Psoas muscle (tissue), 8 donors: Measurements from ENCODE around the gene SLC47A2. TPM values are rescaled to one million over a fixed set of nuclear protein-coding genes. Genes with fewer than 3 reads are reported as not detected.

Experiments
- ATAC-seq, 4 donors: fragments of 200-7000 bp; cut with Tn5 transposase; one replicate each; pipeline ENCODE4 v1.9.1; 2020; ENCODE audit warnings: moderate library complexity in 3 of 4, mild to moderate bottlenecking in 2 of 4
- DNase-seq, 2 donors: peaks; one replicate each; pipeline ENCODE4 v3.0.0-alpha.2; 2020
- H3K27ac ChIP-seq: fragments of 200-600 bp; one replicate; pipeline ENCODE4 v1.8.0; 2022
- H3K27me3 ChIP-seq, 3 donors: fragments of 200-600 bp in 1 of 3; one replicate each; pipeline versions ENCODE4 v1.6.1 to v1.8.0; 2013 to 2022; ENCODE audit warnings: low read length in 2 of 3, mild to moderate bottlenecking in 2 of 3, moderate library complexity in 1 of 3; ENCODE audit not compliant: insufficient read depth in 3 of 3
- H3K36me3 ChIP-seq, 2 donors: fragments of 200-600 bp in 1 of 2; one replicate each; pipeline versions ENCODE4 v1.6.1 to v1.8.0; 2013 to 2022; ENCODE audit warnings: low read depth in 1 of 2, mild to moderate bottlenecking in 1 of 2, moderate library complexity in 1 of 2; ENCODE audit not compliant: insufficient read depth in 1 of 2
- H3K4me1 ChIP-seq: fragments of 200-600 bp; one replicate; pipeline ENCODE4 v1.8.0; 2022
- H3K4me3 ChIP-seq: fragments of 200-600 bp; one replicate; pipeline ENCODE4 v1.8.0; 2022; ENCODE audit warnings: mild to moderate bottlenecking
- H3K9me3 ChIP-seq: fragments of 200-600 bp; one replicate; pipeline ENCODE4 v1.8.0; 2022
- CTCF ChIP-seq: fragments of 200-600 bp; IDR thresholded peaks from one replicate; pipeline ENCODE4 v1.8.0; 2022; ENCODE audit warnings: antibody characterized with exemption
- WGBS, 3 donors: extraction: QIAGEN DNeasy Blood & Tissue Kit; methylation state at CpG; one replicate each; pipeline versions ENCODE4 v1.1.6 to v1.1.7; 2013; 5-methylcytosine and 5-hydroxymethylcytosine counted together
- intact Hi-C, 2 donors: fragments of 100-400 bp; cut with DNase I; formaldehyde crosslinking; loops; one replicate each; pipeline versions ENCODE4 v1.11.0 to v1.14.2; 2022
- polyA plus RNA-seq, 3 donors: library from polyadenylated mRNA; stranded (reverse); fragments of 200-250 nt; gene quantifications; one replicate each; pipeline ENCODE4 v1.2.3, GENCODE V29; 2013
- total RNA-seq, 4 donors: library from RNA; stranded (reverse); fragmentation: NEBNext Ultra II Directional in 2 of 4; extraction: Animal tissue kit (Norgen Biotek cat#: 25700) in 2 of 4; gene quantifications; one replicate each; pipeline versions ENCODE4 v1.2.1 to v1.2.4, GENCODE V29; 2021 to 2023
- donor health status: healthy with polysubstance abuse.
- donor health status: DM: no; HTN: no; CAD: no; lungs with moderate emphysema.
- donor health status: Bipolar disorder and iron deficiency.
- donor health status: healthy.
- donor health status: DM: yes; HTN: yes; CAD: no.
- donor health status: DM: no; HTN: no; CAD: no.
- donor health status: DM: no; HTN: no; CAD: no.
- donor health status: DM: yes; HTN: yes; CAD: no.

SLC47A2 gene
- total and polyA plus RNA-seq, 7 donors = 0.01 to 1.1 (median 0.06) TPM; not detected in 3

GRCh38 chr17:19744922-19745757 lies 28.8 kb upstream of the SLC47A2 start:
- peak; percentile 93 for TF ChIP-seq CTCF
- 25 to 29% (median 28%) methylated on average over 40 to 50 of the region's 50 CpGs for WGBS, 3 donors
- no peaks in the 10 kb centered on the region for H3K27me3 ChIP-seq
- ATAC-seq (peak; percentile 92 to 98 (median 94)), DNase-seq (peak; percentile 93 to 96)
- no peaks in the 10 kb centered on the region for H3K9me3 ChIP-seq
- no peaks in the 10 kb centered on the region for H3K36me3 ChIP-seq
- intact Hi-C loops = no loop called here
- H3K27ac ChIP-seq = peak overlapping the region; percentile 36
- H3K4me1 ChIP-seq = peaks cover 6% of the 10 kb centered on the region
- peak overlapping the region; percentile 68 for H3K4me3 ChIP-seq

GRCh38 chr17:19744492-19744891 lies 28.1 kb upstream of the SLC47A2 start:
- H3K4me1 ChIP-seq = peaks cover 6% of the 10 kb centered on the region
- ATAC-seq (peak in 3 of 4 donors; percentile 15 to 61 (median 45)), DNase-seq (peak in 1 of 2 donors; percentile 45)
- no peaks in the 10 kb centered on the region for H3K9me3 ChIP-seq
- intact Hi-C loops = no loop called here
- no peaks in the 10 kb centered on the region for H3K36me3 ChIP-seq
- H3K4me3 ChIP-seq = peak overlapping the region; percentile 68
- WGBS, 3 donors = 9 to 32% (median 20%) methylated on average over 6 to 26 of the region's 26 CpGs
- peak overlapping the region; percentile 36 for H3K27ac ChIP-seq
- no peaks in the 10 kb centered on the region for H3K27me3 ChIP-seq
- no peak for TF ChIP-seq CTCF

GRCh38 chr17:19743101-19744100 lies 27.0 kb upstream of the SLC47A2 start:
- WGBS, 3 donors = 94 to 96% (median 96%) methylated on average over 34 of the region's 34 CpGs
- no peak for ATAC-seq
- no peak for DNase-seq

GRCh38 chr17:19742495-19742894 lies 26.1 kb upstream of the SLC47A2 start:
- DNase-seq (no peak), ATAC-seq (no peak)
- H3K27ac ChIP-seq = no peak overlapping the region
- no peaks in the 10 kb centered on the region for H3K9me3 ChIP-seq
- 88 to 92% (median 91%) methylated on average over 10 of the region's 10 CpGs for WGBS, 3 donors
- intact Hi-C loops = no loop called here
- peaks cover 6% of the 10 kb centered on the region for H3K4me1 ChIP-seq
- no peaks in the 10 kb centered on the region for H3K36me3 ChIP-seq
- no peak overlapping the region for H3K4me3 ChIP-seq
- no peaks in the 10 kb centered on the region for H3K27me3 ChIP-seq
- TF ChIP-seq CTCF = no peak

More at GRCh38 chr17:19743101-19744100, 27.0 kb upstream of the SLC47A2 start:
- H3K4me3 ChIP-seq = no peak overlapping the region
- H3K9me3 ChIP-seq = no peaks in the 10 kb centered on the region
- H3K27ac ChIP-seq = no peak overlapping the region
- H3K27me3 ChIP-seq = no peaks in the 10 kb centered on the region
- no peak for TF ChIP-seq CTCF
- intact Hi-C loops = no loop called here
- H3K4me1 ChIP-seq = peaks cover 6% of the 10 kb centered on the region
- H3K36me3 ChIP-seq = no peaks in the 10 kb centered on the region
